ENCODE measurements around the gene CLIP4.

CLIP4 gene

DNA sequence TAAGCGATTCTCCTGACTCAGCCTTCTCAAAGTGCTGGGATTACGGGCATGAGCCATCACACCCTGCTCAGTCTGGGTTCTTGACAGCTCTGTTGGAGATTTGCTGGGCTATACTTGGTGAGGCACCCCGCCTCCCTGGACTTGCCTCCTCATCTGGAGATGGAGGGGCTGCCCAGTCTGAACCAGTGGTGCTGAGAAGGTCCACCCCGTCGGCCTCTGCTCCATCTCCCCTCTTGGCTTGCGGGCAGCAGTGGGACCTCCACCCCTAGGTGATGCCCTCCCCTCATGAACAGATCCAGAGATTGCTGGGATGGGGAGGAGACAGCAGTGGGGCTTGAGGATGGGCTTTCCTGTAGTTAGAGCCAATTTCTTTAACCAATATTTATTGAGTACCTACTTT lies 120.9 kb downstream of the CLIP4 start (continued):
- TF ChIP-seq ARNTL (CRISPR knock-in tag; IDR thresholded peaks at IDR 0.05; ENCODE audit: borderline replicate concordance, low read depth), result no peak
- no peak for TF ChIP-seq TOX (CRISPR knock-in tag; IDR thresholded peaks at IDR 0.05; ENCODE audit: borderline replicate concordance)
- TF ChIP-seq, protein P1, sequence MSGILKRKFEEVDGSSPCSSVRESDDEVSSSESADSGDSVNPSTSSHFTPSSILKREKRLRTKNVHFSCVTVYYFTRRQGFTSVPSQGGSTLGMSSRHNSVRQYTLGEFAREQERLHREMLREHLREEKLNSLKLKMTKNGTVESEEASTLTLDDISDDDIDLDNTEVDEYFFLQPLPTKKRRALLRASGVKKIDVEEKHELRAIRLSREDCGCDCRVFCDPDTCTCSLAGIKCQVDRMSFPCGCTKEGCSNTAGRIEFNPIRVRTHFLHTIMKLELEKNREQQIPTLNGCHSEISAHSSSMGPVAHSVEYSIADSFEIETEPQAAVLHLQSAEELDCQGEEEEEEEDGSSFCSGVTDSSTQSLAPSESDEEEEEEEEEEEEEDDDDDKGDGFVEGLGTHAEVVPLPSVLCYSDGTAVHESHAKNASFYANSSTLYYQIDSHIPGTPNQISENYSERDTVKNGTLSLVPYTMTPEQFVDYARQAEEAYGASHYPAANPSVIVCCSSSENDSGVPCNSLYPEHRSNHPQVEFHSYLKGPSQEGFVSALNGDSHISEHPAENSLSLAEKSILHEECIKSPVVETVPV (CRISPR knock-in tag; IDR thresholded peaks at IDR 0.05), result no peak
- TF ChIP-seq ZFP3 (CRISPR knock-in tag; IDR thresholded peaks at IDR 0.05), result no peak
- no peak for TF ChIP-seq CSDC2 (CRISPR knock-in tag; IDR thresholded peaks at IDR 0.05)
- no peak for TF ChIP-seq BACH2 (CRISPR knock-in tag; IDR thresholded peaks at IDR 0.05; ENCODE audit: borderline replicate concordance)

DNA sequence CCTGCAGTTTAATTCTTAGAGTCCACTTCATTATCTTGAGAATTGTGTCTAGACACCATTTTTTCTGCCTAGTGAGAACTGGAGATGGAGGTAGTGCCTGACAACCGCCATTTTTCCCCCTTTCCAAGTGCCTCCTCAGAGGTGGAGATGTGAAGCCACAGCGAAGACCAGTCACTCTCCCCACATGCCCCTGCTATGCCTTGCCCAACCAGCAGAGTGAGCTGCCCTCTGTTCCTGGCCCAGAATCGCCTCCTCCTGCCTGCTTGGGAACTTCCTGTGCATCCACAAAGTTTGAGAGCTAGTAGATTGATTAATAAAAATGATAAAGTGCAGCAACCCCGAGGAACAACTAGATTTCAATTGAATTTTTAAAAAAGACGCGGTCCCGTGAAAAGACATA lies 123.3 kb downstream of the CLIP4 start:
- TF ChIP-seq SNAI2 (CRISPR knock-in tag; IDR thresholded peaks at IDR 0.05) (no peak), ESRRG (CRISPR knock-in tag; IDR thresholded peaks at IDR 0.05) (no peak), TCF4 (CRISPR knock-in tag; IDR thresholded peaks at IDR 0.05; ENCODE audit: borderline replicate concordance) (no peak), CSDC2 (CRISPR knock-in tag; IDR thresholded peaks at IDR 0.05) (no peak), ZFP30 (CRISPR knock-in tag; IDR thresholded peaks at IDR 0.05) (no peak), ZC3H10 (CRISPR knock-in tag; IDR thresholded peaks at IDR 0.05) (no peak), ZNF565 (CRISPR knock-in tag; conservative IDR thresholded peaks at IDR 0.05; ENCODE audit: low read depth) (no peak), OSR1 (CRISPR knock-in tag; IDR thresholded peaks at IDR 0.05) (no peak), BACH2 (CRISPR knock-in tag; IDR thresholded peaks at IDR 0.05; ENCODE audit: borderline replicate concordance) (no peak), TOX (CRISPR knock-in tag; IDR thresholded peaks at IDR 0.05; ENCODE audit: borderline replicate concordance) (no peak), PPARA (CRISPR knock-in tag; IDR thresholded peaks at IDR 0.05; ENCODE audit: borderline replicate concordance) (no peak), ISL1 (CRISPR knock-in tag; IDR thresholded peaks at IDR 0.05) (no peak), ARNTL (CRISPR knock-in tag; IDR thresholded peaks at IDR 0.05; ENCODE audit: borderline replicate concordance, low read depth) (no peak), ZFP3 (CRISPR knock-in tag; IDR thresholded peaks at IDR 0.05) (no peak), ZNF70 (CRISPR knock-in tag; IDR thresholded peaks at IDR 0.05) (no peak)
- TF ChIP-seq, protein P2, sequence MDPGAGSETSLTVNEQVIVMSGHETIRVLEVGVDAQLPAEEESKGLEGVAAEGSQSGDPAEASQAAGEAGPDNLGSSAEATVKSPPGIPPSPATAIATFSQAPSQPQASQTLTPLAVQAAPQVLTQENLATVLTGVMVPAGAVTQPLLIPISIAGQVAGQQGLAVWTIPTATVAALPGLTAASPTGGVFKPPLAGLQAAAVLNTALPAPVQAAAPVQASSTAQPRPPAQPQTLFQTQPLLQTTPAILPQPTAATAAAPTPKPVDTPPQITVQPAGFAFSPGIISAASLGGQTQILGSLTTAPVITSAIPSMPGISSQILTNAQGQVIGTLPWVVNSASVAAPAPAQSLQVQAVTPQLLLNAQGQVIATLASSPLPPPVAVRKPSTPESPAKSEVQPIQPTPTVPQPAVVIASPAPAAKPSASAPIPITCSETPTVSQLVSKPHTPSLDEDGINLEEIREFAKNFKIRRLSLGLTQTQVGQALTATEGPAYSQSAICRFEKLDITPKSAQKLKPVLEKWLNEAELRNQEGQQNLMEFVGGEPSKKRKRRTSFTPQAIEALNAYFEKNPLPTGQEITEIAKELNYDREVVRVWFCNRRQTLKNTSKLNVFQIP (CRISPR knock-in tag; IDR thresholded peaks at IDR 0.05; ENCODE audit: borderline replicate concordance, low read depth), result no peak
- TF ChIP-seq, protein P3, sequence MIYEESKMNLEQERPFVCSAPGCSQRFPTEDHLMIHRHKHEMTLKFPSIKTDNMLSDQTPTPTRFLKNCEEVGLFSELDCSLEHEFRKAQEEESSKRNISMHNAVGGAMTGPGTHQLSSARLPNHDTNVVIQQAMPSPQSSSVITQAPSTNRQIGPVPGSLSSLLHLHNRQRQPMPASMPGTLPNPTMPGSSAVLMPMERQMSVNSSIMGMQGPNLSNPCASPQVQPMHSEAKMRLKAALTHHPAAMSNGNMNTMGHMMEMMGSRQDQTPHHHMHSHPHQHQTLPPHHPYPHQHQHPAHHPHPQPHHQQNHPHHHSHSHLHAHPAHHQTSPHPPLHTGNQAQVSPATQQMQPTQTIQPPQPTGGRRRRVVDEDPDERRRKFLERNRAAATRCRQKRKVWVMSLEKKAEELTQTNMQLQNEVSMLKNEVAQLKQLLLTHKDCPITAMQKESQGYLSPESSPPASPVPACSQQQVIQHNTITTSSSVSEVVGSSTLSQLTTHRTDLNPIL (CRISPR knock-in tag; IDR thresholded peaks at IDR 0.05; ENCODE audit: low read depth), result no peak
- TF ChIP-seq, protein P4, sequence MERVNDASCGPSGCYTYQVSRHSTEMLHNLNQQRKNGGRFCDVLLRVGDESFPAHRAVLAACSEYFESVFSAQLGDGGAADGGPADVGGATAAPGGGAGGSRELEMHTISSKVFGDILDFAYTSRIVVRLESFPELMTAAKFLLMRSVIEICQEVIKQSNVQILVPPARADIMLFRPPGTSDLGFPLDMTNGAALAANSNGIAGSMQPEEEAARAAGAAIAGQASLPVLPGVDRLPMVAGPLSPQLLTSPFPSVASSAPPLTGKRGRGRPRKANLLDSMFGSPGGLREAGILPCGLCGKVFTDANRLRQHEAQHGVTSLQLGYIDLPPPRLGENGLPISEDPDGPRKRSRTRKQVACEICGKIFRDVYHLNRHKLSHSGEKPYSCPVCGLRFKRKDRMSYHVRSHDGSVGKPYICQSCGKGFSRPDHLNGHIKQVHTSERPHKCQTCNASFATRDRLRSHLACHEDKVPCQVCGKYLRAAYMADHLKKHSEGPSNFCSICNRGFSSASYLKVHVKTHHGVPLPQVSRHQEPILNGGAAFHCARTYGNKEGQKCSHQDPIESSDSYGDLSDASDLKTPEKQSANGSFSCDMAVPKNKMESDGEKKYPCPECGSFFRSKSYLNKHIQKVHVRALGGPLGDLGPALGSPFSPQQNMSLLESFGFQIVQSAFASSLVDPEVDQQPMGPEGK (CRISPR knock-in tag; IDR thresholded peaks at IDR 0.05; ENCODE audit: borderline replicate concordance), result no peak
- TF ChIP-seq, protein P1 (CRISPR knock-in tag; IDR thresholded peaks at IDR 0.05), result no peak
- TF ChIP-seq, protein P5, sequence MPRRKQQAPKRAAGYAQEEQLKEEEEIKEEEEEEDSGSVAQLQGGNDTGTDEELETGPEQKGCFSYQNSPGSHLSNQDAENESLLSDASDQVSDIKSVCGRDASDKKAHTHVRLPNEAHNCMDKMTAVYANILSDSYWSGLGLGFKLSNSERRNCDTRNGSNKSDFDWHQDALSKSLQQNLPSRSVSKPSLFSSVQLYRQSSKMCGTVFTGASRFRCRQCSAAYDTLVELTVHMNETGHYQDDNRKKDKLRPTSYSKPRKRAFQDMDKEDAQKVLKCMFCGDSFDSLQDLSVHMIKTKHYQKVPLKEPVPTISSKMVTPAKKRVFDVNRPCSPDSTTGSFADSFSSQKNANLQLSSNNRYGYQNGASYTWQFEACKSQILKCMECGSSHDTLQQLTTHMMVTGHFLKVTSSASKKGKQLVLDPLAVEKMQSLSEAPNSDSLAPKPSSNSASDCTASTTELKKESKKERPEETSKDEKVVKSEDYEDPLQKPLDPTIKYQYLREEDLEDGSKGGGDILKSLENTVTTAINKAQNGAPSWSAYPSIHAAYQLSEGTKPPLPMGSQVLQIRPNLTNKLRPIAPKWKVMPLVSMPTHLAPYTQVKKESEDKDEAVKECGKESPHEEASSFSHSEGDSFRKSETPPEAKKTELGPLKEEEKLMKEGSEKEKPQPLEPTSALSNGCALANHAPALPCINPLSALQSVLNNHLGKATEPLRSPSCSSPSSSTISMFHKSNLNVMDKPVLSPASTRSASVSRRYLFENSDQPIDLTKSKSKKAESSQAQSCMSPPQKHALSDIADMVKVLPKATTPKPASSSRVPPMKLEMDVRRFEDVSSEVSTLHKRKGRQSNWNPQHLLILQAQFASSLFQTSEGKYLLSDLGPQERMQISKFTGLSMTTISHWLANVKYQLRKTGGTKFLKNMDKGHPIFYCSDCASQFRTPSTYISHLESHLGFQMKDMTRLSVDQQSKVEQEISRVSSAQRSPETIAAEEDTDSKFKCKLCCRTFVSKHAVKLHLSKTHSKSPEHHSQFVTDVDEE (CRISPR knock-in tag; IDR thresholded peaks at IDR 0.05), result no peak
- ATAC-seq, result peak; percentile 83

Data from SK-N-SH treated with all-trans-retinoic acid at 6 μM for 48 hours (cell line).